Skeletal muscle tissue (tissue), 4 donors: Measurements from ENCODE around the gene SPTSSA. TPM values are rescaled to one million over a fixed set of nuclear protein-coding genes. Genes with fewer than 3 reads are reported as not detected.
"Not testable (repeated sequence)": the region's sequence is repeated elsewhere in the genome, so short reads cannot be mapped to it uniquely, and the experiment has no call there.

Experiments used
- H3K27ac ChIP-seq: one replicate; pipeline ENCODE4 v1.7.0; 2013; ENCODE audit warnings: mild to moderate bottlenecking, low read depth, low read length, inconsistent platforms
- H3K27me3 ChIP-seq, 3 donors: one replicate each; pipeline ENCODE4 v1.7.0; 2013; ENCODE audit warnings: low read length in 3 of 3; ENCODE audit not compliant: control insufficient read depth in 3 of 3, insufficient read depth in 3 of 3
- H3K36me3 ChIP-seq, 3 donors: one replicate each; pipeline ENCODE4 v1.7.0; 2013; ENCODE audit warnings: low read length in 3 of 3; ENCODE audit not compliant: control insufficient read depth in 3 of 3, insufficient read depth in 3 of 3
- H3K4me1 ChIP-seq, 3 donors: one replicate each; pipeline ENCODE4 v1.7.0; 2013; ENCODE audit warnings: low read length in 3 of 3, mild to moderate bottlenecking in 3 of 3; ENCODE audit not compliant: control insufficient read depth in 3 of 3, insufficient read depth in 3 of 3
- H3K4me3 ChIP-seq, 3 donors: one replicate each; pipeline ENCODE4 v1.7.0; 2013; ENCODE audit warnings: low read length in 3 of 3
- H3K9ac ChIP-seq, 3 donors: one replicate each; pipeline ENCODE4 v1.7.0; 2013; ENCODE audit warnings: low read length in 3 of 3, mild to moderate bottlenecking in 3 of 3, moderate library complexity in 2 of 3, low read depth in 1 of 3
- H3K9me3 ChIP-seq, 3 donors: one replicate each; pipeline ENCODE4 v1.7.0; 2013; ENCODE audit warnings: low read length in 3 of 3; ENCODE audit not compliant: control insufficient read depth in 3 of 3
- total RNA-seq: library from RNA; depleted of rRNA; stranded (reverse); fragments of >200 nt; gene quantifications from one replicate; pipeline ENCODE4 v1.2.3, GENCODE V29; 2014
- donor health status: Osteomylitis.

Gene SPTSSA, protein sequence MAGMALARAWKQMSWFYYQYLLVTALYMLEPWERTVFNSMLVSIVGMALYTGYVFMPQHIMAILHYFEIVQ
- total RNA-seq = 9.9 TPM

DNA sequence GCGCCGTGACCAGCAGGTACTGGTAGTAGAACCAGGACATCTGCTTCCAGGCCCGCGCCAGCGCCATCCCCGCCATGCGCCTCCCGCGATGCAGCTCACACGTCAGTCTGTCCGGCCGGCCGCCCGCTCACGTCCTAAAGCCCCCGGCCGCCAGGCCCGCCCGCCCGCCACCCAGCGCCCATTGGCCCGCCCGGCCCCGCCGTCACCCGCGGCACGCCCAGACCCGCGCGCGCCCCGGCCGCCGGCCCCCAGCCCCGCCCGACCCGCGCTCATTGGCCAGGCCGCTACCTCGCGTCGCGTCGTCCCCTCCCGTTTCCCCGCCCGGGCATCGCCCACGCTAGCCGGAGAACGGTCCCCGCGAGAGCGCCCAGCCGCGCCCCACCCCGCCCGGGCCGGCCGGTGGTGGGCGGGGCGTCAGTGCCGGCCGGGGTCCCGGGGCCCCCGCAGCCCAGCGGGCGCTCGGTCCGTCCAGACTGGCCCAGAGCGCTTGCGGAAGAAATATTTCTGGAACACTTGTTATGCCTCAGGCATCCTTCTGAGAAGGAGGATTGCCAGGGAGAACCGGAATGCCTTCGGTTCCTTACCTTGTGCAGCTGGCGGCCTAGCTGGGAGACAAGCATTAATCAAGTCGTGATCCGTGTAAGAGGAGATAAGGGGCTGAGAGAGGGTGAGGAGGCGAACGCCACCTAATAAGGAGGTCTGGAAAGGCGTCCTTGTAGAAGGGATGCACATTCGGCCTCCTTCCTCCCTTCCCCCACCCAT is at the start of gene SPTSSA:
SPTSSA (minus strand) TSS at position 109 of the 762 bp plus-strand sequence; CDS start at position 76, 33 bp downstream.
- H3K9me3 ChIP-seq = no peaks in the 10 kb centered on the region
- H3K27me3 ChIP-seq = no peaks in the 10 kb centered on the region

DNA sequence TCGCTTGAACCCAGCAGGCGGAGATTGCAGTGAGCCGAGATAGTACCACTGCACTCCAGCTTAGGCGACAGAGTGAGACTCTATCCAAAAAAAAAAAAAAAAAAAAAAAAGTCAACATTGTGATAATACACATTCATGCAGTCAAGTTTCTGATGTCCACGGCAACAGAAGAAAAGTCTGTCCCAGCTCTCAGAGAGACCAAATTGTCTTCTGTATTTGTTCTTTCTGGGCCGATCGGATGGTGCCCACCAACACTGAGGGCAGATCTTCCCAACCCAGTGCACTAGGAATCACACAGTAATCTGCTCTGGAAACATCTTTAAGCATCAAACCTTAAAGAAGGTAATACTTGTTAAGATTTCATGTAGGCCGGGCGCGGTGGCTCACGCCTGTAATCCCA is 45.8 kb upstream of the SPTSSA start:
- Histone ChIP-seq H3K27me3 (no peaks in the 10 kb centered on the region), H3K4me1 (no peaks in the 10 kb centered on the region), H3K9ac (no peak overlapping the region), H3K27ac (no peak overlapping the region), H3K9me3 (no peaks in the 10 kb centered on the region), H3K4me3 (no peak overlapping the region), H3K36me3 (no peaks in the 10 kb centered on the region)

More for the DNA sequence above, at the start of gene SPTSSA:
- Histone ChIP-seq H3K4me3 (peak within 1 kb of the TSS; percentile 87 to 90 (median 88)), H3K4me1 (peaks cover 7 to 22% (median 17%) of the 10 kb centered on the region in 3 donors), H3K27ac (peak within 1 kb of the TSS; percentile 77), H3K9ac (peak within 1 kb of the TSS; percentile 81 to 88 (median 88)), H3K36me3 (no peaks in the 10 kb centered on the region)

DNA sequence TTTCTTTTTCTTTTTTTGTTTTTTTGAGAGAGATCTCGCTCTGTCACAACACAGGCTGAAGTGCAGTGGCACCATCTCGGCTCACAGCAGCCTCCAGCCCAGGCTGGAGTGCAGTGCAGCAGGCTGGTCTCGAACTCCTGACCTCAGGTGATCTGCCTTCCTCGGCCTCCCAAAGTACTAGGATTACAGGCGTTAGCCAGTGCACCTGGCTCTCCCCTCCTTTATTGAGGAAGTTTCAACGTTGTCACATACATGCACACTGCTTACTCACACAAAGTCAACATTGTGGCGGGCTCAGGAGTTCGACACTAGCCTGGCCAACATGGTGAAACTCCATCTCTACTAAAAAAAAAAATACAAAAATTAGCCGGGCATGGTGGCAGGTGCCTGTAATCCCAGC is 45.4 kb upstream of the SPTSSA start:
- Histone ChIP-seq H3K27me3 (no peaks in the 10 kb centered on the region), H3K4me1 (no peaks in the 10 kb centered on the region), H3K27ac (no peak overlapping the region), H3K36me3 (no peaks in the 10 kb centered on the region), H3K4me3 (no peak overlapping the region), H3K9me3 (no peaks in the 10 kb centered on the region), H3K9ac (no peak overlapping the region)

DNA sequence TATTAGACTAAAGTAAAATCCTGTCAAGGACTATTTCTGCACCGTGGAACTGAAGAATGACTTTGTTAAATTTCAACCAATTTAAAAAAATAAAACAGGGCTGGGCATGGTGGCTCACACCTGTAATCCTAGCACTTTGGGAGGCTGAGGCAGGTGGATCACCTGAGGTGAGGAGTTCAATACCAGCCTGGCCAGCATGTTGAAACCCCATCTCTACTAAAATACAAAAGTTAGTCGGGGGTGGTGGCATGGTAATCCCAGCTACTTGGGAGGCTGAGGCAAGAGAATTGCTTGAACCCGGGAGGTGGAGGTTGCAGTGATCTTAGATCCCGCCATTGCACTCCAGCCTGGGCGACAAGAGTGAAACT is 43.1 kb upstream of the SPTSSA start:
- H3K9me3 ChIP-seq, H3K4me1 ChIP-seq, H3K9ac ChIP-seq, H3K4me3 ChIP-seq, H3K27me3 ChIP-seq, H3K27ac ChIP-seq, H3K36me3 ChIP-seq: not testable (repeated sequence)

DNA sequence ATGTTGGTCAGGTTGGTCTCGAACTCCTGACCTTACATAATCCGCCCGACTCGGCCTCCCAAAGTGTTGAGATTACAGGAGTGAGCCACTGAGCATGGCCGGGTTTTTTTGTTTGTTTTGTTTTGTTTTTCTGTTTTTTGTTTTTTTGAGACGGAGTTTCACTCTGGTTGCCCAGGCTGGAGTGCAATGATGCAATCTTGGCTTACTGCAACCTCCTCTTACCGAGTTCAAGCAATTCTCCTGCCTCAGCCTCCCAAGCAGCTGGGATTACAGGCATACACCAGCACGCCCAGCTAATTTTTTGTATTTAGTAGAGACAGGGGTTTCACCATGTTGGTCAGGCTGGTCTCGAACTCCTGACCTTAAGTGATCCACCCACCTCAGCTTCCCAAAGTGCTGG is 42.0 kb upstream of the SPTSSA start:
- not testable (repeated sequence) for H3K4me1 ChIP-seq, H3K27me3 ChIP-seq, H3K4me3 ChIP-seq, H3K9me3 ChIP-seq, H3K9ac ChIP-seq, H3K36me3 ChIP-seq, H3K27ac ChIP-seq

DNA sequence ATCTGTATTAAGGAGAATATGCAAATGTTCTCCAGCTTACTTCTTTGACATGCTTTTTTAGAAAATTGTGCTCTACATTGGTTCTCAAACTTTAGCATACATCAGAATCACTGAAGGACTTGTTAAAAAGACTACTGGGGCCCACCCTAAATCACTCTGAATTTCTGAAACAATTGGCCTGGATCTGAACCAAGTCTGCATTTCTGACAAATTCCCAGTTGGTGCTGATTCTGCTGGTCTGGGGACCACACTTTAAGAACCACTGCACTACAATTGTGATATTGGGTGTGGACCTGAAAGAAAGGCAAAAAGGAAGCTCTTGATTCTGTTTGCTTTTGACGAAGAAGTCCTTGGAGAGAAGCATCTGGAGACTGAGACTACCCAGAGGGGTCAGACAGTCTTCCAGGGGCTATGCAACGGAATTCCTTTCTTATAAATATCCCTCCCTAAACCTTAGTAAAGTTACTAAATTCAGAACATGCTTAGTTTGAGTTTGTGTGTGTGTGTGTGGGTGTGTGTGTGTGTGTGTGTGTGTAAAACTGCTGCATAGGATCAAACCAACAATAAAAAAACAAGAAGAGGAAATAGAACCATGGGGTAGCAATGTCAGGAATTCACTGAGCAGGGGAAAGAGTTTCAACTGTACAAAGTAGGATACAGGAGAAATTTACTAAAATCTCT is 40.6 kb upstream of the SPTSSA start:
- no peak overlapping the region for H3K9ac ChIP-seq
- no peaks in the 10 kb centered on the region for H3K9me3 ChIP-seq
- no peaks in the 10 kb centered on the region for H3K36me3 ChIP-seq
- H3K4me3 ChIP-seq = no peak overlapping the region
- no peaks in the 10 kb centered on the region for H3K27me3 ChIP-seq
- peaks cover 0 to 1% (median 0%) of the 10 kb centered on the region in 3 donors for H3K4me1 ChIP-seq
- H3K27ac ChIP-seq = no peak overlapping the region

DNA sequence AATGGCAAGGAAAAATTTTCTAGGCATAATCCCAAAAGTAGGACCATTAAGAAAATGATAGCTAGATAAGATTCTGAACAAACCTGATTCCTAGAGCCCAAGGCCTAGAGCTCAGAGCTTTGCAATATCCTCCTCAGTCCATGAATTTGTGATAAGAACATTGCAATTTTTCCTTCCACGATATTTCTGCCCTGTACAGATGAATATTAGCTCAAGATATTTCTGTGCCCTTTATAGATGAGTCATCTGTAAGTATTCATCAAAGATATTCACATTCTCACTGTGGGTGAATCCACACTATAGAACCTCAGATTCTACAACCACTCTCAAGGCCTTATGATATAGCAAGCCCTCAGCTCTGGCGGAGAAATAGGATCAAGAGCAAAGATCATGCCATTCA is 40.0 kb upstream of the SPTSSA start:
- Histone ChIP-seq H3K36me3 (no peaks in the 10 kb centered on the region), H3K27me3 (no peaks in the 10 kb centered on the region), H3K4me3 (no peak overlapping the region), H3K9me3 (no peaks in the 10 kb centered on the region), H3K4me1 (peaks cover 0 to 8% (median 7%) of the 10 kb centered on the region in 3 donors), H3K9ac (no peak overlapping the region), H3K27ac (no peak overlapping the region)

DNA sequence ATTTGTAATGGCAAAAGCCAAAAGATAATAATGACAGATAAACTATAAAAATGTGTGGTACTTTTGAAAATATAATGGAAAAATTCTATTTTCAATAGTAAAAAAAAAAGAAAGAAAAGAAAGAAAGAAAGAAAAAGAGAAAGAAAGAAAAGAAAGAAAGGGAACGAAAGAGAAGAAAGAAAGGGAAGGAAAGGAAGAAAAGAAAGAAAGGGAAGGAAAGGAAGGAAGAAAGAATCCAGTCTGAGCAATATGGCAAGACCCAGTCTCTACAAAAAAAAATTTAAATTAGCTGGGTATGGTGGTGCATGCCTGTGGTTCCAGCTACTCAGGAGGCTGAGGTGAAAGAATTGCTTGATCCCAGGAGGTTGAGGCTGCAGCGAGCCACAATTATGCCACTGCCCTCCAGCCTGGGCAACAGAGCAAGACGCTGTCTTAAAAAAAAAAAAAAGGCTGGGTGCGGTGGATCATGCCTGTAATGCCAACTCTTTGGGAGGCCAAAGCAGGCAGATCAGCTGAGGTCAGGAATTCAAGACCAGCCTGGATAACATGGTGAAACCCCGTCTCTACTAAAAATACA is 39.1 kb upstream of the SPTSSA start:
- no peaks in the 10 kb centered on the region for H3K36me3 ChIP-seq
- H3K27me3 ChIP-seq = no peaks in the 10 kb centered on the region
- peaks cover 0 to 14% (median 13%) of the 10 kb centered on the region in 3 donors for H3K4me1 ChIP-seq
- no peaks in the 10 kb centered on the region for H3K9me3 ChIP-seq
- no peak overlapping the region for H3K9ac ChIP-seq
- H3K27ac ChIP-seq = no peak overlapping the region
- no peak overlapping the region for H3K4me3 ChIP-seq

DNA sequence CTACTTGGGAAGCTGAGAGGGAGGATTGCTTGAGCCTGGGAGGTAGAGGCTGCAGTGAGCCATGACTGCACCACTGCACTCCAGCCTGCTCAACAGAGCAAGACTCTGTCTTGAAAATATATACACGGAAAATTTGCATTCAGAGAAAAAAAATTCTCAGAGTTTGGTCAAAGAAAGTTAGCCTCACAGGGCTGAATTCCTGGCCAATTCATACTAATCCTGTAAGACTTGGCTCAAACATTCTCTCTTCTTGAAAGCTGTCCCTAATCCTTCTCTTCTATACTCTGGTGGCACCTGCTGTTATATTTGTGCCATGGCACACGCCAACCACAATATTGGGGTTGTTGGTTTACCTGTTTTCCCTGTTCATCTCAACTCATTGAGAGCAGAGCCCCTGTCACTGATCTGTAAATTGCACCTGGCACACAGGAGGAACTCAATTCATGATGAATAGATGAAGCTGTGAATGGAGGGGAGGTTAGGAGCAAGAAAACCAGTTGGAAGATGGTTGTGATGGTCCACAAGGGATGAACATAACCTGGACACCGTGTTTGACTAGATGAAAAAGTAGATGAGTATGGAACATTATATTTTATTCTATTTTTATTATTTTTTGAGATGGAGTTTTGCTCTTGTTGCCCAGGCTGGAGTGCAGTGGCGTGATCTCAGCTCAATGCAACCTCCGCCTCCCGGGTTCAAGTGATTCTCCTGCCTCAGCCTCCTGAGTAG is 36.8 kb upstream of the SPTSSA start:
- Histone ChIP-seq H3K27ac (no peak overlapping the region), H3K36me3 (no peaks in the 10 kb centered on the region), H3K9ac (no peak overlapping the region), H3K4me3 (no peak overlapping the region), H3K4me1 (peaks cover 0 to 14% (median 13%) of the 10 kb centered on the region in 3 donors), H3K9me3 (no peaks in the 10 kb centered on the region), H3K27me3 (no peaks in the 10 kb centered on the region)
